Measurements from ENCODE around the gene FAM83C.

GRCh38 chr20:35339636-35340035 lies 47.4 kb upstream of the FAM83C start:
- TF ChIP-seq POLR2A (IDR thresholded peaks at IDR 0.05; ENCODE audit: low read depth, low read length) (no peak), TAF1 (IDR thresholded peaks at IDR 0.05; ENCODE audit: low read depth, low read length) (no peak), POLR2AphosphoS5 (IDR thresholded peaks at IDR 0.05; ENCODE audit: low read depth, low read length) (no peak), SPI1 (IDR thresholded peaks at IDR 0.05; ENCODE audit: low read depth, low read length) (no peak)
